HG03378 (cell line): ENCODE measurements around the gene CDKN2D.
"Not testable (repeated sequence)": the region's sequence is repeated elsewhere in the genome, so short reads cannot be mapped to it uniquely, and the experiment has no call there.

Experiments
- ATAC-seq: cut with Tn5 transposase; IDR thresholded peaks from one replicate; pipeline ENCODE4 v1.9.1; 2021; ENCODE audit warnings: mild to moderate bottlenecking, moderate library complexity; ENCODE audit not compliant: unreplicated experiment

Gene CDKN2D

DNA sequence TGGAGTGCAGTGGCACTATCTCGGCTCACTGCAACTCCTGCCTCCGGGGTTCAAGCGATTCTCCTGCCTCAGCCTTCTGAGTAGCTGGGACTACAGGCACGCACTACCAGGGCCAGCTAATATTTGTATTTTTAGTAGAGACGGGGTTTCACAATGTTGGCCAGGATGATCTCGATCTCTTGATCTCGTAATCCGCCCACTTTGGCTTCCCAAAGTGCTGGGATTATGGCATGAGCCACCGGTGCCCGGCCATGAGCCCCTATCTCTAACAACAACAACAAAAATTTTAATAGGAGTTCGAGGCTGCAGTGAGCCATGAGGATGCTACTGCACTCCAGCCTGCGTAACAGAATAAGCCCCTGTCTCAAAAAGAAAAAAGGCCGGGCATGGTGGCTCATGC, 13.3 kb upstream of the CDKN2D start:
- no peak for ATAC-seq

DNA sequence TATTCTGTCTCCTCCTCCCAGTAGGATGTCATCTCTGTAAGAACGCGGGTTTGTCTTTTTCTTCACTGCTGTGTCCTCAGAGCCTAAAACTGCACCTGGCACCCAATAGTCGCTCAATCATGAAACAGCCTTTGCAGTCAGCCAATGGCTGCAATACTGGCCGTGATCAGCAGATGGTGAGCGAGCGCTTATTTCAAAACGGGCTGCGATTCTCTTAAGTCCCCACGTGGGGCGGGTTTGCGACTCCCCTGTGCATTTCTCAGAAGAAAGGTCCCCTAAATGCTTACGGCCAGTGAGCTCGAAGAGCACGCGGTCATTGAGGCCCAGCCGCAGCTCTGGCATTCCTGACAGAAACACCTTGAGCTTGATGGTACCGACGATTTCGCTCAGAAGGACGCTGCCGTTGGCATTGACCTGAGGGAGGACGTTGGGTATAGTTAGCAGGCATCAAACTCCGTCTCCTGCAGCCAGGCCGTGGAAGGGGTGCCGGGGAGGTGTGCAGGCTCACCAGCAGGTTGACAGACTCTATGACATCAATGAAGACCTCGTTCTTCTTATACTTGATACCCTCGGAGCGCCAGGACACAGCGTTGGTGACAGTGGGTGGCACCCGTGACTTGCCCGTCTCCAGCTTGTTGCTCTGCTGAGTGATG, 12.3 kb upstream of the CDKN2D start:
- no peak for ATAC-seq

DNA sequence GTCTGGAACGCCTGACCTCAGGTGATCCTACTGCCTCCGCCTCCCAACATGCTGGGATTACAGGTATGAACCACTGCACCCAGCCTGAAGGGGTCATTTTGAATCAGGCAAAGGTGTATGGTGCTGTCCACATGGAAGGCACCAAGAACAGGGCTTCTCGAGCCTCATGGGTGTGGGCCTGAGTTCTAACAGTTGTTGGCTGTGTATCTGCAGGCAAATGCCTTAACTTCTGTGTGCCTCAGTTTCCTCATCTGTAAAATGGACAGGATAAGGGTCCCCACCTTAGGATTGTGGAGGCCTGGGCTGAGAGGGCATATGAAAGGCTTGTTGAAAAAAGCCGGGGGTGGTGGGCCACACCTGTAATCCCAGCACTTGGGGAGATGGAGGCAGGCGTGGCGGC, 9.2 kb upstream of the CDKN2D start:
- ATAC-seq = no peak

- ATAC-seq = no peak
Measured at GRCh38 chr19:10575011-10575716, 6.4 kb upstream of the CDKN2D start.

- ATAC-seq = no peak
Measured at GRCh38 chr19:10574462-10574861, 5.7 kb upstream of the CDKN2D start.

DNA sequence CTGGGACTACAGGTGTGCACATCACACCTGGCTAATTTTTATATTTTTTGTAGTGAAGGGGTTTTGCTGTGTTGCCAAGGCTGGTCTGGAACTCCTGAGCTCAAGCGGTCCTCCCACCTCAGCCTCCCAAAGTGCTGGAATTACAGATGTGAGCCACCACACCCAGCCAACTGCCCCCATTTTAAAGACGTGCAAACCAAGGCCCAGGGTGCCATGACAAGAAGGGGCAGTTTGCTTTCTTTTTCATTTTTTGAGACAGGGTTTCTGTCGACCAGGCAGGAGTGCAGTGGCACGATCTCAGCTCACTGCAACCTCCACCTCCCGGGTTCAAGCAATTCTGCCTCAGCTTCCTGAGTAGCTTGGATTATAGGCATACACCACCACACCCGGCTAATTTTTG, 5.0 kb upstream of the CDKN2D start:
- ATAC-seq = not testable (repeated sequence)

DNA sequence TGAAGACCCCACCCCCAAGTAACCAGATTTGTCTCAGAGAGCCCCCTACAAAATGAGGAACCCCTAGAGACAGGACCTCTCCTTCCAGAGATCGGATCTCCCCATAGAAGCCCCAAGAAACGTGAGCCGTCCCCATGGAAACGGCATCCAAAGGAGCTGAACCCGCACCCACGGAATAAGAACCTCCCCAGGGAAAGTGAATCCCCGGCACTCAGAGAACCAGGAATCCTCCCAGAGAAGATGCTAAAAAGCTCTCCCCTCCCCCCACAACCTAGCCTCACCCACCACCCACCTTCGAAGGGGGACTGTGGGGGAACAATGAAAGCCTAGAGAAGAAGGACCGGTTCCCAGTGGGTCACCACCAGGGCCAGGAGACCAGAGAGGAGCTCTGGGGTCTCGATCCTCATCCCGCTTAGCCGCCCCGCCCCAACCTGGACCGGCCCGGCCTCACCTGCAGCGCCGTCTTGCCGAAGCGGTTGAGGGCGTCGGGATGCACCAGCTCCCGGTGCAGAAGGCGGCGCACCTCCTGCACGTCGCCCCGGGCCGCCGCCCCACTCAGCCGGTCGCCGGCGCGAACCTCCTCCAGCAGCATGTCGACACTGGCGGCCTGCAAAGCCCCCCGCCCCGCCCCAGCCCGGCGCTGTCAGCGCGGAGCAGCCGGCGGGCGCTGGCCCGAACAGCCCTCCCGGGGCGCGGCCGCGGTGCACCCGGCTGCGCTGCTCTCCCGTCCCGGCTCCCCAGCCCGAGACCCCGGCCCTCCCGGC, 535 bp downstream of the CDKN2D start:
- ATAC-seq = no peak

DNA sequence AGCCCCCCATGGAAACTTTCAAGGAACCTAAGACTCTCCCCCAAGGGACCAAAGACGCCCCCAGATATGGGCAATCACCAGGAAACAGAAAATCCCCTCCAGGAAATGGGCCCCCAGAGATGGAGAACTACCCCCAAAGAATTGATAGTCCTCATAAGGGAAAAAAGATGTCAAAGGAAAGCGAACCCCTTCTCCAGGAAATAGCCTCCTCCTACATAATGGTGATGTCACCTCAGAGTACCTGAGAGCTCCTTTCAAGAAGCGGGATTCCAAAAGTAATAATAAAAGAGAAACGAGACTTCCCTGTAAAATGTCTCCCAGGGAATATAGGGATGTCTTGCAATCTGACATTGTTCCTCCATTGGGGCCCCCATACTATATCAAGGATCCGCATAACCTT, 1.1 kb downstream of the CDKN2D start:
- ATAC-seq = no peak

GRCh38 chr19:10566658-10567410, 1.9 kb downstream of the CDKN2D start:
- peak; percentile 21 for ATAC-seq

GRCh38 chr19:10566408-10566657, 2.4 kb downstream of the CDKN2D start:
- no peak for ATAC-seq

GRCh38 chr19:10565567-10566407, 3.0 kb downstream of the CDKN2D start, which contains the start of gene KRI1:
TSS of gene KRI1 (minus strand) at chr19:10566010. CDS start at chr19:10565999, 11 bp downstream.
- ATAC-seq = peak; percentile 32

- ATAC-seq = no peak
Measured at GRCh38 chr19:10565028-10565566, 3.7 kb downstream of the CDKN2D start.

DNA sequence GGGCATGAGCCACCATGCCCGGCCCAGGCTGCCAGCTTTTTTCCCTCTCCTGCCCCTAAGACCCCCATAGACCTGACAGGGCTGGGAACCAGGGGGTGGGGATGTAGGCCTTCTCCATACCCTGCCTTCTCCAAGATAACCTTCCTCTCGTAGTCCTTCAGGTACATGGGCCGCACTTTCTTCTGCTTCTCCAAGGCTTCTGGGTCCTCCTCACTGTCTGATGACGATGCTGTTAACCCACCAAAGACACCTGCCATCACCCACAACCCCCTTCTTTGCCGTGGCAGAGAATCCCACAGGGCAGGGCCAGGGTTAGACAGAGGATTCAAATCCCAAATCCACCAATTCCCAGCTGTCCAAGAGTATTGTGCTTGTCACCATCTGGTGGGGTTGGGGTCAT, 6.2 kb downstream of the CDKN2D start:
- no peak for ATAC-seq

DNA sequence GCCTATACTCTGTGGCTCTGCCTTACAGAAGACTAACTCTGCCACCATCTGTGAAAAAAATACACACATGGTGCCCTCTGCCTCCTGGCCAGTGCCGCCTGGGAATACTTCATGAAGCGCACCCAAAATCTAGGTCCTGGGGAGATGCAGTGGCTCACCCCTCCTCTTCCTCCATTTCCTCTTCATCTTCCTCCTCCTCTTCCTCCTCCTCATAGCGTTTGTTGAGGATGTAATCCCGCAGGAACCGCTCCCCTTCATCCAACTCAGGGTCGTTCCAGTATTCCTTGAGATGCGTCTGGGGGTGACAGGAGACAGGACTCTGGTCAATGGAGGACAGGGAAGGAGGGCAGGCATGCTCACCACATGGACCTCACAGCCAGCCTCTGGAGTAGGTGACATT, 8.6 kb downstream of the CDKN2D start:
- ATAC-seq = no peak

DNA sequence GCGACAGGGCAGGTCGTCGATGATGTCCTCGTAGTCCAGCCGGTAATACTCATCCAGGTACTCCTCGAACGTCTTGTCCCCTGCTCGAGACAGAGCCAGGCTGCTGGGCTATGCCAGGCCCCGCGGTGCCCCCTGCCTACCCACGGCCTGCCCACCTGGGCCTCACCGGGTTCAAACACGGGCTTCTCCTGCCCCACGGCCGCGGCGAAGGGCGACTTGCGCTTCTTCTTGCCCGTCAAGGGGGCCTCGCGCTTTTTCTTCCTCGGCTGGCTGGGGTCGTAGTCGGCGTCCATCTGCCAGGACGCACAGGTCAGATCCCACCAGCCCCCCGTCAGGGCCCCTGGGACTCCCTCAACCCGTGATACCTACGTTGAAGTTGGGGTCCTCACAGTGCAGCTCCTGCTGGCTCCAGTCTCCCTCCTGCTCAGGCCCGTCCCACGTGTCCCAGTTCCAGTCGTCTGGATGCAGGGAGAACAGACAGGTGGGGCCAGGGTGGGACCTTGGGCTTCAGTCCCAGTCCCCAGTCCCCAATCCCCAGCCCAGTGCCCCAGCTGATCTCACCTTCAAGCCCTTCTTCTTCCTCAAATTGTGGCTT, 11.1 kb downstream of the CDKN2D start:
- ATAC-seq = no peak

GRCh38 chr19:10555610-10555973, 13.2 kb downstream of the CDKN2D start:
- no peak for ATAC-seq

- ATAC-seq = no peak
Measured at GRCh38 chr19:10554760-10555609, 13.8 kb downstream of the CDKN2D start.

- no peak for ATAC-seq
Measured at GRCh38 chr19:10553943-10554381, 14.8 kb downstream of the CDKN2D start.

DNA sequence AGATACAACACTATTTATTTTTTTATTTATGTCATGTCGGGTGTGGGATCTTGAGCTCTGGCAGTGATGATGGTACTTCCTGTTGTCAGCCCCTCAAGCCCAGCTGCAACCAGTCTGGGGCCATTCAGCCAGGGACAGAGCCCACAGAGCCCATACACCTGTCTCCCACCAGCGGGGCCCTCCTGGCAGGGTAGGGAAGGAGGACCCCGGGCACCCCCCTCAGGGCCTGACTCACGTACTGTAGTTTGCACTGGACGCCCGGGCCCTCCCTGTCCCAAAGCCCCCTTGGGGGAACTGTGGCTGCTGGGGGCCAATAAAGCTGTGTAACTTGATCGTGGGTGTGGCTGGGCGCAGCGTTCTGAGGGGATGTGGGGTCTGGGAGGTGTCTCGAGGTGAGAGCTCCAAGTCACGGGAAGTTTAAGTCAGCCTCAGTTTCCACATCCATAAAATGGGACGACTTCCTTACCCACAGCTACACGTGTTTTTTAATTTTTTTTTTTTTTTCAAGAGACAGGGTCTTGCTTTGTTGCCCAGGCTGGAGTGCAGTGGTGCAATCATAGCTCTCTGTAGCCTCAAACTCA, 15.6 kb downstream of the CDKN2D start:
- ATAC-seq = no peak
